ENCODE data around the gene ANO2.

DNA sequence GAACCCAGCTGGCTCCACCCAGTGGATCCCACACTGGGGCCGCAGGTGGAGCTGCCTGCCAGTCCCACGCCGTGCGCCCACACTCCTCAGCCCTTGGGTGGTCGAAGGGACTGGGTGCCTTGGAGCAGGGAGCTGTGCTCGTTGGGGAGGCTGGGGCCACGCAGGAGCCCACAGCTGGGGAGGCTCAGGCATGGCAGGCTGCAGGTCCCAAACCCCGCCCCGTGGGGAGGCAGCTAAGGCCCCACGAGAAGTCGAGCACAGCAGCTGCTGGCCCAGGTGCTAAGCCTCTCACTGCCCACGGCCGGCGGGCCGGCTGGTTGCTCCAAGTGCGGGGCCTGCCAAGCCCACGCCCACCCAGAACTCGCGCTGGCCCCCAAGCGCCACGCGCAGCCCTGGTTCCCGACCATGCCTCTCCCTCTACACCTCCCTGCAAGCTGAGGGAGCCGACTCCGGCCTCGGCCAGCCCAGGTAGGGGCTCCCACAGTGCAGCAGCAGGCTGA, 56.2 kb downstream of the ANO2 start:
- TF ChIP-seq POLR2A (IDR thresholded peaks at IDR 0.05; ENCODE audit: low read length) (no peak), GATA1 (IDR thresholded peaks at IDR 0.05; ENCODE audit: low read depth, low read length) (no peak)
